Fibroblast of skin of left quadriceps (primary cell): Measurements from ENCODE around the gene CNPY2.
A peak's percentile ranks its signal among the peaks of the same experiment; 100 is the strongest.
"Not testable (repeated sequence)": the region's sequence is repeated elsewhere in the genome, so short reads cannot be mapped to it uniquely, and the experiment has no call there.

Experiments
- DNase-seq, 2 experiments: peaks; one replicate each; pipeline ENCODE4 v3.0.0-alpha.2; 2013; ENCODE audit warnings: low read depth in 2 of 2

CNPY2 gene

DNA sequence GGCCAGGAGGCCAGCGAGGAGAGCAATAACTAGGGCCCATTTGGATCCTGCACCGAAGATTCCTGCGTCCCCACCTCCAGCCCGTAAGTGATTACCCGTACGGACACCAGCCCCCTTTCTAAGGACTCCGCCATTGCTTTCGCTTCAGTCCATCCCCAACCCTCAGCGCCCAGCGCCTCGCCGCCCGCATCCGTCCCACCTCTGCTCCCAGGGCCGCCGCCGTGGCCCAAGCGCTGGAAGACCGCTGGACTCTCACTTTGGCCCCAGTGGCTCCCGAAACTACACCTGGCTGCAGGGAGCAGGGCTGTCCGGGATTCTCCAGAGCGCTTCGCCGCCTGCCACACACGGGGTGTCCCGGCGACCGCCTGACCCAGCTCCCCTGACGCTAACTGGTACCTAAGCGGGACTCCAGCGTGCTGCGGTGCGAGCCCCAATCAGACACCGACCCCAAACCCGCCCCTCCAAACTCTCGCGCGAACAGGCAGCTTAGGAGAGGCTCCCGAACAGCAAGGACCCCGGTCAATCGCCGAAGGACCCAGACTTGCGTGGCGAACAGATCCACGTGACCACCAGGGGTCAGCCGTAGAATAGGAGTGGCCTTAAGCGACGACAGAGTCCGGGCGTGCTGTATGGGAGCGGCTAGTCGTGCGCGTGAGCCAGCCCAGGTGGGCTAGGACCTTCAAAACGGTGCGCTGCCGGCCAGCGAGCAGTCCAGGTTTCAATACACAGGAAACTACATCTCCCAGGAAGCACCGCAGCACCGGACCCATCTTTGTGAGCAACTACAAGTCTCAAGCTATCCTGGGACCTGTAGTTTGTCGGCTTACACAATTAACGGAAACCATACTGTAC is at the start of gene CNPY2:
Gene CNPY2 (minus strand): TSS at position 367 of the 852 bp plus-strand sequence. CDS start 771 bp downstream, outside the sequence.
- peak; percentile 91 to 92 for DNase-seq

GRCh38 chr12:56362130-56363059 is 46.6 kb upstream of the CNPY2 start, which contains the start of gene APOF:
APOF (minus strand) TSS chr12:56362857; CDS start chr12:56362745, 112 bp downstream.
- DNase-seq: no peak

GRCh38 chr12:56361487-56362129 is 45.8 kb upstream of the CNPY2 start:
- no peak for DNase-seq

DNA sequence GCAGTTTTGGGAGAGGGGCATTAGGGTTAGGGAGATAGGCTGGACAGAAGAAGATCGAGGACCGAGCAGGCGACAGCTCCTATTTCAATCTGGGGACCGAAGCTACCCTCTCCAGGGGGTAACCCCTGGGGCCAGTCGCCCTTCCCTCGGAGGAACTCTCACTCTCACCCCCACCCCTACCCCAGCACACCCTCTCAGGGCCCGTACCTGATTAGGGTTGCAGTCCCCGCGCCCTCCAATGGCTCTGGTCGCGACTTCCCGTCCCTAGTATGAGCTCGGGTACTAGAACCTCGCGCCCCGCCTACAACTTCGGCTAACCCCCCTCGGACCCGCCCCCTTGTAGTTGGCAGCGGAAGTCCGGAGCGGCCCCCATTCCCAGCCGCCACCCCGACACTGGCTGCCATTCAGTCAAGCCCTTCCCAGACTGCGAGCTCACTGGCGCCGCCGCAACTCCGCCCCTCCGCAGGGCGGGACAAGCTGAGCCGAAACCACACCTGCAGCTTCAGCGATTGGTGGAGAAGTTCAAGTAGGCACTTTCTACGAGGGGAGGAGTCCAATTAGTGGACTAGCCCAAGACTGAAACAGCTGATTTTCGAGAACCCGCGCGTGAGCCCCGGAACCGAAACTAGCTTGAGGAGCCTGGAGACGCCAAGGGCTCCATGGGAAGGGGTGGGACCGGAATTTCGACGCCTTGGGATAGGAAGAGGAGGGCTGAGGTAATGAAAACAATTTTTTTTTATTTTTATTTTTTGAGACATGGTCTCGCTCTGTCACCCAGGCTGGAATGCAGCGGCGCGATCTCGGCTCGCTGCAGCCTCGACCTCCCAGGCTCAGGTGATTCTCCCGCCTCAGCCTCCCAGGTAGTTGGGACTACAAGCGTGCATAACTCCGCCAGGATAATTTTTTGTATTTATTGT is 44.3 kb upstream of the CNPY2 start, which contains the start of gene STAT2:
Gene STAT2 (minus strand): TSS at position 257 of the 917 bp plus-strand sequence. CDS start 3,536 bp downstream, outside the sequence.
- DNase-seq: peak; percentile 100

GRCh38 chr12:56358836-56359532 is 43.2 kb upstream of the CNPY2 start:
- DNase-seq: peak; percentile 69 to 73

GRCh38 chr12:56351325-56351724 is 35.5 kb upstream of the CNPY2 start:
- no peak for DNase-seq

DNA sequence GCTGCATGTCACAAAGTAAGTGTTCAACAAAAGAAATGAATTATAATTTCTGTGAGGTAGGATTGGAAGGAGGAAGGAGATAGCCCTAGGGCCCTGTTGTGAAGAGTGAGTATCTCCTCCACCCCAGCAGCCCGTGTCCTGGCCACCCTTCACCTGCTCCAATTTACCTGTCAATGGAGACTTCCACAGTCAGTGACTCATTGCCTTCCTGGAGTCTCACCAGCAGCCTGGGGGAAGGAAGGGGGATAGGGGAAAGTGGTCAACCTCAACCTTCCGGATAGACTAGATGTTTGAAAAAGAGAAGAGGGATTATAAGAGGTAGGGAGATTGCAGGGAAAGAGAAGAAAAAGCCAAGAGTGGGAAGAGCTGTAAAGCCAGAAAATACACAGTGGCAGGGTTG is 34.9 kb upstream of the CNPY2 start:
- no peak for DNase-seq

GRCh38 chr12:56348776-56349175 is 33.0 kb upstream of the CNPY2 start:
- DNase-seq: no peak

DNA sequence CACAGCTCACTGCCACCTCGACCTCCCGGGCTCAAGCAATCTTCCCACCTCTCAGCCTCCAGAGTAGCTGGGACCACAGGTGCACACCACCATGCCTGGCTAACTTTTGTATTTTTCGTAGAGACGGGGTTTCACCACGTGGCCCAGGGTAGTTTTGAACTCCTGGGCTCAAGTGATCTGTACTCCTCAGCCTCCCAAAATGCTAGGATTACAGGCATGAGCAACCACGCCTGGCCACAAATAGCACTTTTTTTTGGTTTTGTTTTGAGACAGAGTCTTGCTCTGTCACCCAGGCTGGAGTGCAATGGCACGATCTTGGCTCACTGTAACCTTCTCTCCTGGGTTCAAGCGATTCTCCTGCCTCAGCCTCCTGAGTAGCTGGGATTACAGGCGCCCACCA is 31.5 kb upstream of the CNPY2 start:
- not testable (repeated sequence) for DNase-seq

DNA sequence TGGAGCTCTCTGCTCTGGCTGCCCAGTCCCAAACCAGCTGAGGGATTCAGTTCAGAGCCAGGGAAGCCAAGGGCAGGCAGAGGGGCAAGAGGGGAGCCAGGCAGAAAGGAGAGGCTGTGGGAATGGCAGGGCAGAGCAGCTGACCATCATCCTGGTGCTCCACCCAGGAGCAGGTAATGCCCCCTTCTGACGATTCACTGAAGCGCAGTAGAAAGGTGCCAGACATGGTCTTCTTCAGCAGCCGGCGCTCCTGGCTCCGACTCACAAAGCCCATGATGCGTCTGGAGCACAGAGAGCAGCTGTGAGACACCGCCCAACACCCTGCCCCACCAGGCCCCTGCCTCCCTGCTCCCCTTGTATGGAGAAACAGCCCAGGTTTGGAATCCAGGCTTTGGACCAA is 30.9 kb upstream of the CNPY2 start:
- no peak for DNase-seq

- not testable (repeated sequence) for DNase-seq
Measured at GRCh38 chr12:56342290-56342689, 26.5 kb upstream of the CNPY2 start.

DNA sequence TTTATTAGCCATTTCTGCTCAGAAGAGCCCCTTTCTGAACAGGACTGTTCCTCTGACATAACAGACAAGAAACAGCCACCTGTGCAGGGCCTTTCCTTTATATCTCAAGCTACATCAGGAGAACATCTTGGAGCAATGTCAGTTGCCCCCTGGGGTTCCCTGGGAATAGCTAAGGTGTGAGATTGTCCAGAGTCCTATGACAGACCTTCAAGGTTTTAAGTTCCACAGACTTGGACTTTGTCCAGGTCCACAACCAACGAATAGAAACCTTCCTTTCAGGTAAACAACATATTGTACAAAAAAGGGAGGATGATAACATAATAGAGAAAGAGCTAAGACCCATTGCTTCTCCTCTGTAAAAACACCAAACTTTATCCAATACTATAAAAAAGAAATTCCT is 25.8 kb upstream of the CNPY2 start:
- no peak for DNase-seq

- DNase-seq: no peak
Measured at GRCh38 chr12:56339158-56339422, 23.3 kb upstream of the CNPY2 start.

GRCh38 chr12:56338308-56339157 is 22.7 kb upstream of the CNPY2 start, which contains the start of gene IL23A:
IL23A (plus strand) TSS chr12:56338884; CDS start chr12:56339045, 161 bp downstream.
- DNase-seq: no peak

GRCh38 chr12:56337753-56338251 is 22.0 kb upstream of the CNPY2 start:
- no peak for DNase-seq

DNA sequence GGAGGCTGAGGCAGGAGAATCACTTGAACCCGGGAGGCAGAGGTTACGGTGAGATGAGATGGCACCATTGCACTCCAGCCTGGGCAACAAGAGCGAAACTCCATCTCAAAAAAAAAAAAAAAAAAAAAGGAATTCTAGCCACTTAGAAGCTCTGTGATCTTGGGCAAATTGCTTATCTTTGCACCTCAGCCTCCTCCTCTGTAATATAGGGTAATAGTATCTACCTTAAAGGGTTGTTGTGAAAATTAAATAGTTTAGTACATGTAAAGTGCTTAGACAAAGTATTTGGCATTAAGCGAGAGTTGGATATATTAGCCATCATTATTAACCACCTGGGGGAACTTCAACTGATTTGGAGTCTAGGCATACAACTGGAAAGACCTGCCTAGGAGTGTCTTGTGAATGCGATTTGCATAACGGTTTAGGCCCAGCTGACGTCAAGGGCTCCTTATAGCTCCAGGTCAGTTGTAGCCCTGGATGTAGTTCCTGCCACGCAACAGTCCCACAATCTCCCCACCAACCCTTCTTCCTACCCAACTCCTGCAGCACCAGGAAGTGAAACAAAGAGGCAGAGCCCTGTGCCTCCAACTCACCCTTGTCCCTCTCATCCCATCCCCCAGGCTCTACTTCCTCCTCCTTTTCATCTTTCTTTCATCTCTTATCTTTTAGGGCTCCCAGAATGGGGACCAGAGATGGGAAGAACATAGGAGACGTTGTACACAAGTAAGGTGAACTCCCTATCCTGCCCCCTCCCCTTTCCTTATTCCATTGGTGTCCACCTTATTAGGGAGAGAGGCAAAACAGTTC is 20.8 kb upstream of the CNPY2 start:
- no peak for DNase-seq

DNA sequence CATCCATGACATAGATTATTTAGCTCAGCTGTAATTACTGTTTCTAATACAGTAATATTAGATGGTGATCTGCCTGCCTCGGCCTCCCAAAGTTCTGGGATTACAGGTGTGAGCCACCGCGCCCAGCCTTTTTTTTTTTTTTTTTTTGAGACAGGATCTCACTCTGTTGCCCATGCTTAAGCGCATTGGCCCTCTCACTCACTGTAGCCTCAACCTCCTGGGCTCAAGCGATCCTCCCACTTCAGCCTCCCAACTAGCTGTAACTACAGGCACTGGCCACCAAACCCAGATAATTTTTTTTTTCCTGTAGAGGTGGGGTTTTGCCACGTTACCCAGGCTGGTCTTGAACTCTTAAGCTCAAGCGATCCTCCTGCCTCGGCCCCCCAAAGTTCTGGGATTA is 19.7 kb upstream of the CNPY2 start:
- not testable (repeated sequence) for DNase-seq

DNA sequence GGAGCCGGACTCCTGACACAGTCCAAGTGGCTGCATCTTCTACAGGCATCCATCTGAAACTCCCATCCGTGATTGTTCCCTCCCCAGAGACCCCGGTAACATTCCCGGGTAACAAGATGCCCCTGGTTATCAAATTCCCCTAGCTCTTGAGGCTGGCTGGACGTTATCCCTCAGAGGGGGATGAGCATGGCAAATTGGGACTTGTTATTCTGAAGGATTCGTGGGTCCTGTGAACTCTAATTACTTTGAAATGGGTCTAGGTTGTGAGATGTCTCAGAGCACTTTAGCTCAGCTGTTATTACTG is 18.7 kb upstream of the CNPY2 start:
- DNase-seq: no peak
